ENCODE measurements around the gene ABCC3.

ABCC3 gene

GRCh38 chr17:50633683-50634082 is 998 bp upstream of the ABCC3 start:
- TF ChIP-seq, protein P1, sequence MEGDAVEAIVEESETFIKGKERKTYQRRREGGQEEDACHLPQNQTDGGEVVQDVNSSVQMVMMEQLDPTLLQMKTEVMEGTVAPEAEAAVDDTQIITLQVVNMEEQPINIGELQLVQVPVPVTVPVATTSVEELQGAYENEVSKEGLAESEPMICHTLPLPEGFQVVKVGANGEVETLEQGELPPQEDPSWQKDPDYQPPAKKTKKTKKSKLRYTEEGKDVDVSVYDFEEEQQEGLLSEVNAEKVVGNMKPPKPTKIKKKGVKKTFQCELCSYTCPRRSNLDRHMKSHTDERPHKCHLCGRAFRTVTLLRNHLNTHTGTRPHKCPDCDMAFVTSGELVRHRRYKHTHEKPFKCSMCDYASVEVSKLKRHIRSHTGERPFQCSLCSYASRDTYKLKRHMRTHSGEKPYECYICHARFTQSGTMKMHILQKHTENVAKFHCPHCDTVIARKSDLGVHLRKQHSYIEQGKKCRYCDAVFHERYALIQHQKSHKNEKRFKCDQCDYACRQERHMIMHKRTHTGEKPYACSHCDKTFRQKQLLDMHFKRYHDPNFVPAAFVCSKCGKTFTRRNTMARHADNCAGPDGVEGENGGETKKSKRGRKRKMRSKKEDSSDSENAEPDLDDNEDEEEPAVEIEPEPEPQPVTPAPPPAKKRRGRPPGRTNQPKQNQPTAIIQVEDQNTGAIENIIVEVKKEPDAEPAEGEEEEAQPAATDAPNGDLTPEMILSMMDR (IDR thresholded peaks at IDR 0.05; ENCODE audit: extremely low read depth, missing control alignments) = no peak
- no peak for DNase-seq (ENCODE audit: low spot score)

GRCh38 chr17:50634915-50635731 is 442 bp downstream of the ABCC3 start:
- no peak for DNase-seq (ENCODE audit: low spot score)

DNA sequence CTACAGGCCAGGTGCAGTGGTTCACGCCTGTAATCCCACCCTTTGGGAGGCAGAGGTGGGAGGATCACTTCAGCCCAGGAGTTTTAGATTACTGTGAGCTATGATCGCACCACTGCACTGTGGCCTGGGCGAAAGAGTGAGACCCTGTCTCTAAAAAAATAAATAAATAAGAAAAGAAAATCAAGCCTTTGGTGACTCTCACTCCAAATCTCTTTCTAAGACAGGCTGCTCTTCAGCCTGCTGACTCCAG is 976 bp downstream of the ABCC3 start:
- TF ChIP-seq, protein P1 (IDR thresholded peaks at IDR 0.05; ENCODE audit: extremely low read depth, missing control alignments) = no peak

More at GRCh38 chr17:50634915-50635731, 442 bp downstream of the ABCC3 start:
- TF ChIP-seq, protein P1 (IDR thresholded peaks at IDR 0.05; ENCODE audit: extremely low read depth, missing control alignments) = no peak

GRCh38 chr17:50635982-50636803 is 1.5 kb downstream of the ABCC3 start:
- TF ChIP-seq, protein P1 (IDR thresholded peaks at IDR 0.05; ENCODE audit: extremely low read depth, missing control alignments) = no peak
- DNase-seq (ENCODE audit: low spot score) = no peak

More for the DNA sequence above, 976 bp downstream of the ABCC3 start:
- no peak for DNase-seq (ENCODE audit: low spot score)

DNA sequence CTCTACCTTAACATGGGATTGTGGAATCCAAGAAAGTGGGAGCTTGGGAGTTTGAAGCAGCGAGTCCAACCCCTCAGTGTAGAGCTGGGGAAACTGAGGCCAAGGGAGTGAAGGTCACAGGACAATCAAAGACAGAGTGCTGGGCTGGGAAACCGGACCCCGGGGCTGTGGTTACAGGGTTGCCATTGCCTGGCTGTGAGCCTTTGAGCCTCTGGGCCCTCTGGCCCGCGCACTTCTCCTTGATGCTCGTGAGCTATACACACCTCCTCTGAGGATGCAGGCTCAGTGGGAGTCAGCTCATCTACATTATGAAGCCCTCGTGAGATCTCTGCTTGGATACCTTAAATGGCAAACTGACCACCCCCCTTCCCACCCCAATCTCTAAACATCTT is 2.1 kb downstream of the ABCC3 start:
- TF ChIP-seq, protein P1 (IDR thresholded peaks at IDR 0.05; ENCODE audit: extremely low read depth, missing control alignments) = no peak

GRCh38 chr17:50637829-50638605 is 3.3 kb downstream of the ABCC3 start:
- no peak for DNase-seq (ENCODE audit: low spot score)
- TF ChIP-seq, protein P1 (IDR thresholded peaks at IDR 0.05; ENCODE audit: extremely low read depth, missing control alignments) = no peak

More for the DNA sequence above, 2.1 kb downstream of the ABCC3 start:
- no peak for DNase-seq (ENCODE audit: low spot score)
